ENCODE results near the gene RGS19.

Gene RGS19

GRCh38 chr20:64062596-64063388, 16.5 kb downstream of the RGS19 start, which contains the start of gene TCEA2:
TCEA2 (plus strand) TSS chr20:64063198; CDS start chr20:64063313, 115 bp downstream.
- no peak for FAIRE-seq

GRCh38 chr20:64062276-64062595, 17.1 kb downstream of the RGS19 start:
- no peak for FAIRE-seq

- no peak for FAIRE-seq
These were observed 20.8 kb downstream of the RGS19 start for GRCh38 chr20:64058536-64058935.

DNA sequence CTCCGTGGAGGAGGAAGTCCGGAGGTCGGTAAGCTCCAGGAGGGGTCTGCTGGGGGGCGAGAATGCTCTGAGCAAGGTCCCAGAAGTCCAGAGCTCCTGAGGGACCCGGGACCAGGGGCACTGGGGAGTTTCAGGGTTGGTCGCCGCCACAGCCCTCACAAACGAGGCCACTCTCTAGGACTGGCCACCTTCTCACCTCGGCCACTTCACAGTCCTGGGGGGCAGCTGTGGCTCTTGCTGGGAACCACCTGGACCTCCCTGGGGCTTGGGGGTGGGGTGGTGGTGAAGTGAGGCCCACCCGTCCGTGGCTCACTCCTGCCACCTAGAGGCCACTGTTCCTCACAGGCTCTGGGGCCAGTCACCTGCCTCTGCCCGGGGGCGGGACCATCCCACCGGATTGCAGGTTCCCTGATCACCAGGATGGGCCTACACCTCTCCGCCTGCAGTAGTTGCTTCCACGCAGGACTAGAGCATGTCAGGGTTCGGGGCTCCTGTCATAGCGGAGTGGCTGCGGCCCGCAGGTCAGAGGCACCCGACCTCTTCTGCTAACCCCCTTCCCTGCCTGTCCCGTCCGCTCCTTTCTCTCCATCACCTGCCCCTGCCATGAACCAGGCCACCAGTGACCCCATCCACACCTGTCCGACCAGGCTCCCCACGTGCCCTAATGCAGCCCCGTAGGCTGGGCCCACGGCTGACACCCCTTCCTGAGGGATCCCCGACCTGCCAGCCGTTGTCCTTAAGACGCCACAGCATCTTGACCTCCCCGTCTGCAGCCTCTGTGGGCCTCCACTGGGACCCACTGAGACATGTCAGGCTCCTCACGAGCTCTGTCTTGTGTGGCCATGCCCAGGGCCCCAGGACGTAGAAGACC, 21.5 kb downstream of the RGS19 start:
- FAIRE-seq, result no peak

DNA sequence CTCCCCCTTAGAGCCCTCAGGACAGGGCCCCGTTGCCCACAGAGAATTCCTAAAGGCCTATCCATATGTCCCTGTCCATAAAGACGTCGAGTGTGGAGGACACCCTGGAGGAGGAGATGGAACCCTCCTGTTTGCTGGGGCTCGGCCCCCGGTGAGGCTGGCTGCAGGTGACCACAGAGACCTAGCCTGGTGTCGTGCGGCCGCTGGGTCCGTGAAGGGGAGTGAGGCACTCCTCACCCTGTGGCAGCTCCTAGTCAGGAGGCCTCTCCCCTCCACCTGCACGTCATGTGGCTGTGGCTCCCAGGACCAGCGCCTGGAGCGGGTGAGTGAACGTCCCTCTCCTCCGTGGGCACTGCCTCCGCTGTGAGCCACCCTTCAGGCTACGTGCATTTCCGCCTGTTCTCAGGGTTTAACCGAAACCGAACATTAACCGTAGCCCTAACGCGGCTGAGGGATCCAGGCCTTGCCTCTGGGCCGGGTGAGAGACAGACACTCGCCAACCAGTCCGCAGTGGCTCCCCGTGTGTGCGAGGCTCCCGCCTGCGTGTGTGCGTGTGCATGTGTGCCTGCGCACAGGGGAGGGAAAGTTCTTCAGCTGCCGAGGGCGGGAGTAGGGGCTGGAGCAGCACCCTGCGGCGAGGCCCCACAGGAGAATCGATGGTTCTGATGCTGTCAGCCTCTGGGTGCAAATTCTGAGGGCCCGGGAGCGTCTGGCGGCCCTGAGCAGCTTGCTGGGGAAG, 22.3 kb downstream of the RGS19 start:
- FAIRE-seq, result no peak

GRCh38 chr20:64056639-64056888, 22.8 kb downstream of the RGS19 start:
- no peak for FAIRE-seq

DNA sequence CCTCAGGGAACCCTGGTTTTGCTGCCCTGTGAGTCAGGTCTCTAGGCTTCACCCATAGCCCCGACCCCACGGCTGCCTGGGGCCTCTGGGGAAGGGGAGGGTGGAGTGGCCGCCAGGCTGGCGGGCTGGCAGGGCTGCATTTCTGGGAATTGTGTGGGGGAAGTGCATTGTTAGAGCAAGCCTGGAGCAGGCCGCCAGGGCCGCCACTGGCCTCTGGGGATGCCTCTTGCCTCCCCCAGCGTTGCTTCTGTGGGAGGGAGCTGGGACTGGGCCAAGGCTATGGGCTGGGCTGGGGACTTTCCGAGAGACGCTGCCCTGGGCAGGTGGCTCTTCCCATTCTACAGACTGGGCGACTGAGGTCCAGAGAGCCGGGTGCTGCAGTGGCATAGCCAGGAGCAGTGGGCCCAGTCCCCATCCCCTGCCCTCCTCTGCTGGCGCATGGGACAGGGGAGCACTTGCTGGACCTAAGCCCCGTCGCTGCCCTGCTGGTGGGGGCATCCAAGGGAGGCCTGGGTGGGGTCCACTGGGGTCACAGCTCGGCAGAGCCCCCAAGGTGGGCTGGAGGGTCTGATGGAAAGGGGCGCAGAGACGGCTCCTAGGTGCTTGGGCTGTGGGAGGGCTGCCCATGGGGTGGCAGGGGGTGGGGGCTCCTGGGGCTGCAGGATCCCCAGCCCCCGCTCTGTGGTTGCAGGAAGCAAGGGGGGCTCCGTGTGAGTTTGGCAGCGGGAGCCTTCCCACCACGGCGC, 23.3 kb downstream of the RGS19 start:
- no peak for FAIRE-seq

GRCh38 chr20:64055396-64055892, 23.9 kb downstream of the RGS19 start:
- no peak for FAIRE-seq

DNA sequence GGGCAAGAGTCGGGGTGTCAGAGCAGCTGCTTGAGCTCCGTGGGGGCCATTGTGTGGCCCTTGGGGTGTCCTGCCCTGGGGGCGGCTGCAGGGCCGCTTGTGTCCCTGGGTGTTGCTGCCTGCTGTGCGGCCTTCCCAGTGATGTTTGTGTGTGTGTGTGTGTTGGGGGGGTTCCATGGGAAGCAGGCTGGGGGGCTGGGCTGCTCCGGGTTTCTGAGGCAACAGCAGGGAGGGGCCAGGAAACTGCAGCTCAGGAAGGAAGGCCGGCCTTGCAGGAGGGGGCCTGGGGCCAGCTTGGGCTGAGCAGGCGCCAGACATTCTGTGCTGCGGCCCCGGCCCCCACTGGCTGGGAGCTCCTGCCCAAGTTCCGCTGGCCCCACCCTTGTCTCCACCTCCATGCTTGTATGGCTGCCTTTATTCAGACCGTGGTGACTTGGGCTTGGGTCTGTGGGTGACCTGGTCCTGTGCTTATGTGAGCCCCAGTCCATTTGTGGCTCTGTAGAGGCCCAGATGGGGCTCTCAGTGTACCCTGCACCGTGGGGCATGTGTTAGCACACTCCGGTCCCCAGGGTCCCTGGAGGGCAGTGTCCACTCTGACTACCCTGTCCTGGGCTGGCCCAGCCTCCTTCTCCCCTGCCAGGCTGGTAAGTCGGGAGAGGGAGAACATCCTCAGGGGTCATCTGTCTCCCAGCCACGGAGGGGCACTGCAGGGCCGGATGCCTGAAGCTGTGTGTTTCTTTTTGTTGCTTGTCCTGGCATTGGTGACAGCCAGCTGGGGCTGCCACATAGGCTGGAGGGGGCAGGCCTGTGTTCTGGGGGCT, 25.3 kb downstream of the RGS19 start:
- FAIRE-seq, result no peak

DNA sequence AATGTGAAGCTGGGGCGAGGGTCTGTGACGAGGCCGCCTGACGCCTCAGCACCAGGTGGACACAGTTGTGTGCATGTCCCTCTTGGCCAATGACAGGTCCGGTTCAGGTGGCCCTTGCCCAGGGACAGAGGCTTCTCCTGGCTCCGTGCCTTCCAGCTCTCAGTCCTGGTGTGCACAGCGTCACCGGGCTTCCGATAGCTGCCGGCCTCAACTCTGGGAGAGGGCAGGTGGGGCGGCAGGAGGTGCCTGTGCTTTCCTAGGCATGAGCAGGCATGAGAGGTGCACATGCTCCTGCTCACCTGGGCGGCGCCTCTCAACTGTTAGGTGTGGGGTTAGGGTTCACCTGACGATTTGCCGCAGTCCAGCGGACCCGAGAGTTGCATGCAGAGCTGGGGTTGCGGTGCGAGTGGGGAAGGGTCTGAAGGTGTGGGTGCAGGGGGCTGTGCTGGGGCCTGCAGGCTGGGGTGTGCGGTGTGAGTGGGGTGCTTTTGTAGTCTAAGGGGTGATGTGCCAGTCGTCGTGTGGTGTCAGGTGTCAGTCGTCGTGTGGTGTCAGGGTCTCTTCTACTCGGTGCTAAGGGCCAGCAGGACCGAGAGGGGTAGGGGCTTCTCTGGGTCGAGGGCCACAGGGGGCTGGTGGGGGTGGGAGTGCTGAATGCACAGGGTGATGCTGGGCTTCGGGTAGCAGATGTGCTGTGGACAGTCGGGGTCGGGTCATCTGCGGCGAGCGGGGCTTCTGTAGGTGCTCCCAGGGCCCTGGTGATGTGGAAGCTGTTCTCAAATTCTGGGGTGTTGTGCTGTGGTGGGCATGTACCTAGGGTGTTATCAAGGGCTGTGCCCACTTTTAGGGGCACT, 26.1 kb downstream of the RGS19 start:
- FAIRE-seq, result no peak

GRCh38 chr20:64052326-64052722, 27.0 kb downstream of the RGS19 start:
- FAIRE-seq, result no peak

DNA sequence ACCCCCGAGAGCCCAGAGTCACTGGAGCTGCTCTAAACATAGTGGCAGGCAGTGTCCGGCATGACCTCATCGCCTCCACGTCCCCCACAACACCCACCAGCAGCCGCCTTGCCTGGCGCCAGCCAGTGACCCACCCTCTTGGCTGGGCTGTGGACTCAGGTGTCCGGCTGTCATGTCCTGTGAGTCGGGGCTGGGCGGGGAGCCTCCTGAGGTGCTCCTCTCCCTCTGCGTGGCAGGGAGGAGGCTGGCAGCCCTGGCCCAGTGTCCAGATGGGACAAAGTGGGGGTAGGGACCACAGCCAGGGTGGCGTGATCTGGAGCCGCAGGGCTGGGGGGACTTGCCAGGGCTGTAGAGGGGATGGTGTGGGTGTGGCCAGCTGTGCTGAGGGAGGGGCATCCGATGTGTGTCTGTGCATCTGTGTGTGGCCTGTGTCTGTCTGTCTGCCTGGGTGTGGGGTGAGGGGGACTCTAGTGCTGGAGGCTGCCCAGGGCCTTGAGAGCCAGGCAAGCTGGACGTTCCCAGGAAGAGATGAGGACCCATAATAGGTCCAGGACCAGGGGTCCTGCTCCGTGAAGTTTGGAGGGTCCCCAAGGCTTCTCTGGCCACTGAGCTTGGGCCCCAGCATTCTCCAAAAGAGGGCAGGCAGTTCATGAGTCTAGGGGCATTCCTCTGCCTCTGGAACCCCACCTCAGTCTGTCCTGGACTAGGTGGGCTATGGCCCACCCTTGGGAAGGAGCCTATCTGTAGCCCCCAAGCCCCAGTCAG, 27.6 kb downstream of the RGS19 start:
- no peak for FAIRE-seq

DNA sequence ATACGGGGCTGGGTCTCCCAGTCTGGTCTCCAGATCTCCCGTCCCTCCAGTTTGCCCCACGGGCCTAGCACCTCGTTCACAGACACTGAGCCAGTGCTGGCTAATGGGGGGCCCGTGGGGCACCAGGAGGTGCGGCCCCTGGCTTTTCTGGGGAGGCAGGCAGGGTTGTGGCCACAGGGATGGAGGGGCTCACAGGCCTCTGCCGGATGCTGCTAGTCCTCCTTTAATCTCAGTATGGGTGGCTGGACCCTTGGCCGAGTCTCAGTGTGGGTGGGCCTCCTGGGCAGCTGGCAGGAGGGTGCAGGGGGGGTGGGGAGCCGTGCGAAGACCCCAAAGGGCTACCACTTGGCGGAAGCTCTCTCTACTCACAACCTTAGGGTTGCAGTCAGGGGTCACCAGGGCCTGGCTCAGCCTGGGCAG, 28.3 kb downstream of the RGS19 start:
- FAIRE-seq, result no peak

- no peak for FAIRE-seq
These were observed 28.9 kb downstream of the RGS19 start for GRCh38 chr20:64050261-64051032.

DNA sequence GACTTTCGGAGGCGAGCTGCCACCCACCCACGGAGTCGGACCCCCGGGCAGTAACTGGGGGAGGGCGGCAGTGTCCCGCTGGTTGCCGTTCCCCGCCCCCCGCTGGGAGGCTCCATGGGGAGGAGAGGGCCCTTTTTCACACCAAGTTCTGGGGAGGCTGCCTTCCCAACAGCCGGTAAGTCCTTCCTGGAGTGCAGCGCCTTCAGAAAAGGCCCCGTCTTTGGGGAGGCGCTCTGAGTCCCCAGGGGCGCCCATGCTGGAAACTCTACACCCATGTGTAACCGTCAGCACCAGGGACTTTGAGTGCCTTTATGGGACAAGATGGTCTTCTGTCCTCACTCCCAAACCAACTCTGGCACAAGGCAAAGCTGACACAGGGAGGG, 29.4 kb downstream of the RGS19 start:
- no peak for FAIRE-seq

DNA sequence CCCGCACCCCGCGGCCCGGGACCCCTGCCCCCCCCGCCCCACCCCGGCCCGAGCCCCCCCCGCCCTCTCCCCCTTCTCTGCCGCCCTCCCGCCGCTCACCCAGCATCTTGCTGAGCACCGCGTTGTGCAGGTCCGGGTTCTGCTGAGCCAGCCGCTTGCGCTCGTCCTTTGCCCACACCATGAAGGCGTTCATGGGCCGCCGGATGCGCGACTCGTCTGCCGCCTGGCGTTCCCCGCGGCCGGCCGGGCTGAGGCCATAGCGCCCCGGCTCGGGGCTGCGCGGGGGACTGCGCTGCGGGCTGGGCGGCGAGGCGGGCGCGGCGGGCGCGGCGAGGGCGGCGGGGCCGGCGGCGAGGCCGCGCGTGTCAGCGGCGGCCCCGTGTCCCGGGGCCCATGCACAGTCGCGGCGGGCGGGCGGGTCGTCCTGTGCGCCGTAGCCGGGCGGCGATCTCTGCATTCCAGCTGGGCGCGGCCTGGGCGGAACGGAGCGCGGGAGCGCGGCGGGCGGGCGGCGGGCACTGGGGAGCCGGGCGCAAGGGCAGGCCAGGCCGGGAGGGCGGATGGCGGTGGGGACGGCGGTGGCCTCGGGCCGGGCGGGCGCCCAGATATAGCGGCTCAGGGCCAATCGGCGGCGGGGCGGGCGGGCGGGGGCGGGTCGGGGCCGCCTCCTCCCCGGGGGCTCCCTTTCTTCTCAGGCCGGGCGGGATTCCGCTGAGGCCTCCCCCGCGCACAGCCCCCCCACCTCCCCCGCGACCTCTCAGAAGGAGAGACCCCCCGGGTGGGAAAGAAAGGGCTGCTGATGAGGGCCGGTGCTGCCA, 30.0 kb downstream of the RGS19 start, which contains the start of gene SOX18:
Gene SOX18 (minus strand): TSS at position 580 of the 818 bp plus-strand sequence. CDS start 123 bp downstream, at position 457.
- FAIRE-seq, result no peak

- no peak for FAIRE-seq
These were observed 30.8 kb downstream of the RGS19 start for GRCh38 chr20:64048402-64049044.

GRCh38 chr20:64047968-64048401, 31.3 kb downstream of the RGS19 start:
- FAIRE-seq, result no peak

Measured in G401.6 (cell line).